ENCODE measurements around the gene ZBTB8A. TPM values are rescaled to one million over a fixed set of nuclear protein-coding genes. Genes with fewer than 3 reads are reported as not detected.
A peak's percentile ranks its signal among the peaks of the same experiment; 100 is the strongest.
"Not testable (repeated sequence)": the region's sequence is repeated elsewhere in the genome, so short reads cannot be mapped to it uniquely, and the experiment has no call there.

Gene ZBTB8A
- total RNA-seq, 3 donors from 2014 or later: 6.6 to 10.0 (median 9.6) TPM

DNA sequence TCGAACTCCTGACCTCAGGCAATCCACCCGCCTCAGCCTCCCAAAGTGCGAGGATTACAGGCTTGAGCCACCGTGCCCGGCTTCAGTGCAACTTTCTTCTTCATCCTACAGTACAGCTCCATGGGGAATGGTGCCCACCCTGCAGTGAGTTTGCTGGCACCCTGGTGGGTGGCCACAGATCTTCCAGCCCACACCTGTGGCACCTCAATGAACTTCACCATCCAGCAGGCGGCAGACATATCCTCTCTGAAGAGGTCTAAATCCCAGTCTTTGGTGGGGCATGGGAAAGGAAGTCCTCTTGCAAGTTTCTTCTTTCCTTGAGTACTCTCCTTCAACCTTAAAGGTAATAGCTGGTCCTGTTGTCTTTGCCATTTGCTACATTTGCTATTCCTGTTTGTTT lies 18.1 kb upstream of the ZBTB8A start:
- intact Hi-C loops (cut with DNase I; ENCODE audit: low total_unique reads): no loop called here
- H3K36me3 ChIP-seq: no peaks in the 10 kb centered on the region
- TF ChIP-seq, protein P1, sequence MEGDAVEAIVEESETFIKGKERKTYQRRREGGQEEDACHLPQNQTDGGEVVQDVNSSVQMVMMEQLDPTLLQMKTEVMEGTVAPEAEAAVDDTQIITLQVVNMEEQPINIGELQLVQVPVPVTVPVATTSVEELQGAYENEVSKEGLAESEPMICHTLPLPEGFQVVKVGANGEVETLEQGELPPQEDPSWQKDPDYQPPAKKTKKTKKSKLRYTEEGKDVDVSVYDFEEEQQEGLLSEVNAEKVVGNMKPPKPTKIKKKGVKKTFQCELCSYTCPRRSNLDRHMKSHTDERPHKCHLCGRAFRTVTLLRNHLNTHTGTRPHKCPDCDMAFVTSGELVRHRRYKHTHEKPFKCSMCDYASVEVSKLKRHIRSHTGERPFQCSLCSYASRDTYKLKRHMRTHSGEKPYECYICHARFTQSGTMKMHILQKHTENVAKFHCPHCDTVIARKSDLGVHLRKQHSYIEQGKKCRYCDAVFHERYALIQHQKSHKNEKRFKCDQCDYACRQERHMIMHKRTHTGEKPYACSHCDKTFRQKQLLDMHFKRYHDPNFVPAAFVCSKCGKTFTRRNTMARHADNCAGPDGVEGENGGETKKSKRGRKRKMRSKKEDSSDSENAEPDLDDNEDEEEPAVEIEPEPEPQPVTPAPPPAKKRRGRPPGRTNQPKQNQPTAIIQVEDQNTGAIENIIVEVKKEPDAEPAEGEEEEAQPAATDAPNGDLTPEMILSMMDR (IDR thresholded peaks at IDR 0.05): no peak
- no peak for TF ChIP-seq POLR2AphosphoS5 (IDR thresholded peaks at IDR 0.05)
- no peak for TF ChIP-seq POLR2A (IDR thresholded peaks at IDR 0.05)
- H3K4me1 ChIP-seq: no peaks in the 10 kb centered on the region
- peak overlapping the region in 2 of 3 donors; percentile 46 to 62 for H3K4me3 ChIP-seq
- DNase-seq (ENCODE audit: low spot score in 2 of 2): no peak
- H3K27me3 ChIP-seq: no peaks in the 10 kb centered on the region
- no peaks in the 10 kb centered on the region for H3K9me3 ChIP-seq
- H3K27ac ChIP-seq: no peak overlapping the region

DNA sequence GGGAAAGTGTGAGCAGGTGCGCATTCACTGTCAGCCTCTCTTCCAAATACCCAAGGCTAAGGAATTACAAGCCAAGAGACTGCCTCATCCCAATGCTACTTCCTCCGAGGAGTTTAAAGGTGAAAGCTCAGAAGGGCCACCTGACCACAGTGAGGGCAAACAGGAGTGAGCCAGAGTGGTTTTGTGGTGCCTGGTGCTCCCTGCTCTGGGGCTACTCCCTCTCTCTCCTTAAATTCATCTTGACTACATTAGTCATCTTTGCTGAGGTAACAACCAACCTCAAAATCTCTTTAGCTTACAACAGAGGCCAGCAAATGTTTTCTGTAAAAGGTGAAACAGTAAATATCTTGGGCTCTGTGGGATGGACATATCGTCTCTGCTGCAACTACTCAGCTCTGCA lies 14.2 kb upstream of the ZBTB8A start:
- no peak for DNase-seq (ENCODE audit: low spot score in 2 of 2)
- intact Hi-C loops (cut with DNase I; ENCODE audit: low total_unique reads): no loop called here
- H3K9me3 ChIP-seq: no peaks in the 10 kb centered on the region
- TF ChIP-seq POLR2A (IDR thresholded peaks at IDR 0.05): no peak
- TF ChIP-seq POLR2AphosphoS5 (IDR thresholded peaks at IDR 0.05): no peak
- TF ChIP-seq, protein P1 (IDR thresholded peaks at IDR 0.05): no peak
- no peak overlapping the region for H3K27ac ChIP-seq
- H3K4me3 ChIP-seq: no peak overlapping the region
- no peaks in the 10 kb centered on the region for H3K4me1 ChIP-seq
- H3K27me3 ChIP-seq: no peaks in the 10 kb centered on the region
- H3K36me3 ChIP-seq: no peaks in the 10 kb centered on the region

DNA sequence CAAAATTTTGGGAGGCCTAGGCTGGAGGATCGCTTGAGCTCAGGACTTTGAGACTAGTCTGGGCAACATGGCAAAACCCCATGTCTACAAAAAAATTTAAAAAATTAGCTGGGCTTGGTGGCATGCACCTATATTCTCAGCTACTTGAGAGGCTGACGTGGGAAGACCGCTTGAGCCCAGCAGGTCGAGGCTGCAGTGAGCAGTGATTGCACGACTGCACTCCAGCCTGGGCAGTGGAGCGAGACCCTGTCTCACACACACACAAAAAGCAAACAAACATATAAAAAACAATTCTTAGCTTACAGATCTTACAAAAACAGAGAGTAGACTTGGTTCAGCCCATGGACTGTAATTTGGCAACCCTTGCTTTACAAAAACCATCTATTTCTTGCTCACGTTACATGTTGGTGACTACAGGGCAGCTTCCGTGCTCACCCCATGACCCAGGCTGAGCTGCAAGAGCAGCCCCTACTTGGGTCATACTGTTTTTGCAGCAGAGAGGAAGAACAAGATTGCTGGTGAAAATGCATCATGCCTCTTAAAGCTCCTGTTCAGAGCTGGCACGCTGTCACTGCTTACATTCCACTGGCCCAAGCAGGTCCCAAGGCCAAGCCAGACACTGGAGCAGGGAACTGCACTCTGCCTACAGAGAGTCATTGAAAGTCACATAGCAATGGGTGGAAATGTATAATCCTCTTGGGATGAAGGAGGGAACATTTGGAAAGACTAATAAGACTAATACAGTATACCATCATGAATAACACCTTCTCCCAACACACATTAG lies 13.4 kb upstream of the ZBTB8A start:
- intact Hi-C loops (cut with DNase I; ENCODE audit: low total_unique reads): no loop called here
- no peaks in the 10 kb centered on the region for H3K27me3 ChIP-seq
- DNase-seq (ENCODE audit: low spot score in 2 of 2): no peak

DNA sequence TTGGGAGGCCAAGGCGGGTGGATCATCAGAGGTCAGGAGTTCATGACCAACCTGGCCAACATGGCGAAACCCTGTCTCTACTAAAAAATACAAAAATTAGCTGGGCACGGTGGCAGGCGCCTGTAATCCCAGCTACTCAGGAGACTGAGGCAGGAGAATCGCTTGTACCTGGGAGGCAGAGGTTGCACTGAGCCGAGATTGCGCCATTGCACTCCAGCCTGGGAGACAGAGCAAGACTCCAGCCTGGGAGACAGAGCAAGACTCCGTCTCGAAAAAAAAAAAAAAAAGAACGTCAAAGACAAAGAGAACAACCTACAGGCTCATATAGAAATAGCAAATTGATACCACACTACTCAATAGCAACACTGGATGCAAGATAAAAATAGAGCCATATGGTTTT lies 10.7 kb upstream of the ZBTB8A start:
- intact Hi-C loops (cut with DNase I; ENCODE audit: low total_unique reads); H3K9me3 ChIP-seq; H3K27ac ChIP-seq; H3K27me3 ChIP-seq; H3K4me3 ChIP-seq; DNase-seq (ENCODE audit: low spot score in 2 of 2); H3K36me3 ChIP-seq; H3K4me1 ChIP-seq: not testable (repeated sequence)

More for the DNA sequence above, 13.4 kb upstream of the ZBTB8A start:
- Histone ChIP-seq H3K4me3 (no peak overlapping the region), H3K4me1 (no peaks in the 10 kb centered on the region), H3K9me3 (no peaks in the 10 kb centered on the region), H3K27ac (no peak overlapping the region), H3K36me3 (no peaks in the 10 kb centered on the region)
- TF ChIP-seq POLR2AphosphoS5 (IDR thresholded peaks at IDR 0.05): no peak
- TF ChIP-seq, protein P1 (IDR thresholded peaks at IDR 0.05): no peak
- no peak for TF ChIP-seq POLR2A (IDR thresholded peaks at IDR 0.05)

DNA sequence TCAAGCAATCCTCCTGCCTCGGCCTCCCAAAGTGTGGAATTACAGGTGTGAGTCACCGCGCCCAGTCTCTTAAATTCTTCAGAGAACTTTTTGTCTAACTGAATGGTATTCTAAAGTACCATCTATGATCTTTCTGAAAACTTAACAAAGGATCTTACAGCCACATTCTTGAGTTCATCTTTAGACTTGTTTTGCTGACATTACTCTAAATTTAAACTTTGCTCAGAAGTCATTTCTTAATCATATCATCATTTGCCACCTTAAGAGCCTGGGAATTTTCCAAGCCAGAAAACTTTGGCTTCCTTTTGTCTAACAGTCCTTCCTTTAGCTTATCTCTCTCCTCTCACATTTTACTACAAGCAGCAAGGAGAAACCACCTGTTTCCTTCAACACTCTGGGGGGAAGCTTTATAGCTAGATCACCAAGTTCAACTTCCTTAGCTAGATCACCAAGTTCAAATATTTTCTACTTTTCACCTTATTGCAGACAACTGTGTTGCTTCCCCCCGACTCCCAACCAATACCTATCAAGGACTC lies 5.4 kb upstream of the ZBTB8A start:
- no peaks in the 10 kb centered on the region for H3K27me3 ChIP-seq
- no peaks in the 10 kb centered on the region for H3K36me3 ChIP-seq
- TF ChIP-seq POLR2AphosphoS5 (IDR thresholded peaks at IDR 0.05) (no peak), POLR2A (IDR thresholded peaks at IDR 0.05) (no peak)
- TF ChIP-seq, protein P1 (IDR thresholded peaks at IDR 0.05): no peak
- DNase-seq (ENCODE audit: low spot score in 2 of 2): no peak
- H3K27ac ChIP-seq: no peak overlapping the region
- H3K4me3 ChIP-seq: no peak overlapping the region
- intact Hi-C loops (cut with DNase I; ENCODE audit: low total_unique reads): no loop called here
- H3K9me3 ChIP-seq: no peaks in the 10 kb centered on the region
- no peaks in the 10 kb centered on the region for H3K4me1 ChIP-seq

Data from breast epithelium (tissue), 4 donors.